HepG2 (cell line): ENCODE measurements around the gene TRPT1. TPM values are rescaled to one million over a fixed set of nuclear protein-coding genes. Genes with fewer than 3 reads are reported as not detected.

Experiments used
- ARNT2 ChIP-seq: sonication (generic); formaldehyde crosslinking; IDR thresholded peaks from 2 replicates; pipeline ENCODE4 v1.8.0; 2022; ENCODE audit warnings: mild to moderate bottlenecking, low read depth, missing genetic modification reagents, moderate library complexity
- BHLHE40 ChIP-seq: IDR thresholded peaks from 2 replicates; pipeline ENCODE4 v1.6.1; 2011; ENCODE audit warnings: low read length, improper control_type of control experiment
- CAMTA2 ChIP-seq: sonication (generic); formaldehyde crosslinking; IDR thresholded peaks from 2 replicates; pipeline ENCODE4 v1.4.0; 2020; ENCODE audit warnings: mild to moderate bottlenecking, missing genetic modification reagents, borderline replicate concordance
- CCAR2 ChIP-seq: fragments of 200-400 bp; formaldehyde crosslinking; optimal IDR thresholded peaks from 2 replicates; pipeline ENCODE3; 2018; ENCODE audit warnings: low read depth, mild to moderate bottlenecking, low read length, moderate library complexity
- HNRNPK ChIP-seq: fragments of 200-400 bp; formaldehyde crosslinking; IDR thresholded peaks from 2 replicates; pipeline ENCODE4 v1.6.1; 2018; ENCODE audit warnings: low read length, low read depth, moderate library complexity, mild to moderate bottlenecking; ENCODE audit not compliant: poor library complexity, severe bottlenecking
- NFE2 ChIP-seq: sonication (generic); formaldehyde crosslinking; IDR thresholded peaks from 2 replicates; pipeline ENCODE4 v1.4.0; 2020; ENCODE audit warnings: missing genetic modification reagents
- NR2F6 ChIP-seq, 2 experiments: IDR thresholded peaks; 2 replicates each; pipeline ENCODE4 v1.6.1; 2016; ENCODE audit warnings: antibody characterized with exemption in 1 of 2, mild to moderate bottlenecking in 1 of 2
- PHF21A ChIP-seq: sonication (generic); formaldehyde crosslinking; IDR thresholded peaks from 2 replicates; pipeline ENCODE4 v1.5.0; 2020; ENCODE audit warnings: mild to moderate bottlenecking, missing genetic modification reagents
- ZNF556 ChIP-seq: sonication (generic); formaldehyde crosslinking; IDR thresholded peaks from 2 replicates; pipeline ENCODE4 v1.4.0; 2020; ENCODE audit warnings: mild to moderate bottlenecking, missing genetic modification reagents, borderline replicate concordance
- ZNF563 ChIP-seq: sonication (generic); formaldehyde crosslinking; IDR thresholded peaks from 2 replicates; pipeline ENCODE4 v1.8.0; 2022; ENCODE audit warnings: mild to moderate bottlenecking, moderate library complexity, missing genetic modification reagents
- ZNF713 ChIP-seq: sonication (generic); formaldehyde crosslinking; IDR thresholded peaks from 2 replicates; pipeline ENCODE4 v1.4.0; 2020; ENCODE audit warnings: mild to moderate bottlenecking, missing genetic modification reagents
- polyA plus RNA-seq, 8 experiments: library from polyadenylated mRNA; depleted of rRNA in 3 of 8; stranded (reverse) in 7 of 8; unstranded in 1 of 8; fragments of >200 nt; fragmentation: Illumina TruSeq in 4 of 8; extraction: Trizol in 4 of 8; gene quantifications; 2 replicates each; pipeline versions ENCODE4 v1.2.1 to v1.2.3, GENCODE V29; 2011 to 2016; ENCODE audit warnings: low read depth in 4 of 8, missing spikeins in 1 of 8, mixed read lengths in 1 of 8; ENCODE audit not compliant: insufficient read depth in 1 of 8
- total RNA-seq, 5 experiments: library from RNA; depleted of rRNA; stranded (reverse); fragments of >200 nt; fragmentation: Illumina TruSeq; extraction: Trizol; gene quantifications; 2 replicates each; pipeline ENCODE4 v1.2.3, GENCODE V29; 2016; ENCODE audit warnings: low read depth in 1 of 5
- TF ChIP-seq, protein P1 (sequence below), 2 experiments: sonication (generic) in 1 of 2; formaldehyde crosslinking in 1 of 2; IDR thresholded peaks; 2 replicates each; pipeline versions ENCODE4 v1.4.0 to v1.6.1; 2018 to 2020; ENCODE audit warnings: missing genetic modification reagents in 2 of 2, borderline replicate concordance in 1 of 2, low read depth in 1 of 2, mild to moderate bottlenecking in 1 of 2, missing biosample characterization in 1 of 2
- TF ChIP-seq, protein P2 (sequence below): sonication (generic); formaldehyde crosslinking; IDR thresholded peaks from 2 replicates; pipeline ENCODE4 v1.5.1; 2020; ENCODE audit warnings: mild to moderate bottlenecking, moderate library complexity, missing genetic modification reagents
- TF ChIP-seq, protein P3 (sequence below): sonication (generic); formaldehyde crosslinking; IDR thresholded peaks from 2 replicates; pipeline ENCODE4 v1.4.0; 2020; ENCODE audit warnings: mild to moderate bottlenecking, missing genetic modification reagents
- TF ChIP-seq, protein P4 (sequence below): sonication (generic); formaldehyde crosslinking; IDR thresholded peaks from 2 replicates; pipeline ENCODE4 v1.4.0; 2020; ENCODE audit warnings: mild to moderate bottlenecking, missing genetic modification reagents, borderline replicate concordance

The TRPT1 gene
- total and polyA plus RNA-seq, 2 of the 13 experiments (the other 11 are each of a cell fraction or from before 2014, with no cell fraction given), result 24.8 to 40.7 TPM

DNA sequence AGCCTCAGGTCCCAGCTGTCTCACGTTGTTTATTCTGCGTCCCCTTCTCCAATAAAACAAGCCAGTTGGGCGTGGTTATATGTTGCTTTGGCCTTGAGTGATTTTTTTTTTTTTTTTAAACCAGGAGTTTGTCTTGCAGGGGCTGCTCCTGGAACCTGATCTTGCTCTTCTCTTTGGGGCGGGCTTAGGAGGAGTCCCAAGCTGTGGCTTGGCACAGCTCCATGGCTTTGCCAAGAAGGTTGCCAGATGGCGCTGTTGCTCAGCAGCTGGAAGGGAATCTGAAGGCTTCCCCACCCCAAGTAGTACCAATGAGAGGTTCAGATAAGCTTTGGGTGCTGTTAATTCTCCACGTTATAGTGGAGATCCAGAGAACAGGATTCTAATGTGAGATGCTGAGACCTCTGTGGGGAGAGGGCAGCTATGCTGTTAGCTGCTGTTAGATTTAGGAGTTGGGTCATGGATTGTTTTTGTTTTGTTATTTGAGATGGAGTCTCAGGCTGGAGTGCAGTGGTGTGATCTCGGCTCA lies 21.5 kb downstream of the TRPT1 start (continued):
- TF ChIP-seq ARNT2 (CRISPR knock-in tag), result no peak
- TF ChIP-seq HNRNPK, result no peak
- no peak for TF ChIP-seq NR2F6 (IDR thresholded peaks at IDR 0.05)
- TF ChIP-seq NR2F6 (CRISPR knock-in tag; IDR thresholded peaks at IDR 0.05), result no peak
- TF ChIP-seq, protein P1, sequence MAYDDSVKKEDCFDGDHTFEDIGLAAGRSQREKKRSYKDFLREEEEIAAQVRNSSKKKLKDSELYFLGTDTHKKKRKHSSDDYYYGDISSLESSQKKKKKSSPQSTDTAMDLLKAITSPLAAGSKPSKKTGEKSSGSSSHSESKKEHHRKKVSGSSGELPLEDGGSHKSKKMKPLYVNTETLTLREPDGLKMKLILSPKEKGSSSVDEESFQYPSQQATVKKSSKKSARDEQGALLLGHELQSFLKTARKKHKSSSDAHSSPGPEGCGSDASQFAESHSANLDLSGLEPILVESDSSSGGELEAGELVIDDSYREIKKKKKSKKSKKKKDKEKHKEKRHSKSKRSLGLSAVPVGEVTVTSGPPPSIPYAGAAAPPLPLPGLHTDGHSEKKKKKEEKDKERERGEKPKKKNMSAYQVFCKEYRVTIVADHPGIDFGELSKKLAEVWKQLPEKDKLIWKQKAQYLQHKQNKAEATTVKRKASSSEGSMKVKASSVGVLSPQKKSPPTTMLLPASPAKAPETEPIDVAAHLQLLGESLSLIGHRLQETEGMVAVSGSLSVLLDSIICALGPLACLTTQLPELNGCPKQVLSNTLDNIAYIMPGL (CRISPR knock-in tag; IDR thresholded peaks at IDR 0.05; ENCODE audit: borderline replicate concordance in 1 of 2, low read depth in 1 of 2), result peak in 1 of 2 experiments; percentile 66; a peak in 1 of 4 replicates
- TF ChIP-seq, protein P2, sequence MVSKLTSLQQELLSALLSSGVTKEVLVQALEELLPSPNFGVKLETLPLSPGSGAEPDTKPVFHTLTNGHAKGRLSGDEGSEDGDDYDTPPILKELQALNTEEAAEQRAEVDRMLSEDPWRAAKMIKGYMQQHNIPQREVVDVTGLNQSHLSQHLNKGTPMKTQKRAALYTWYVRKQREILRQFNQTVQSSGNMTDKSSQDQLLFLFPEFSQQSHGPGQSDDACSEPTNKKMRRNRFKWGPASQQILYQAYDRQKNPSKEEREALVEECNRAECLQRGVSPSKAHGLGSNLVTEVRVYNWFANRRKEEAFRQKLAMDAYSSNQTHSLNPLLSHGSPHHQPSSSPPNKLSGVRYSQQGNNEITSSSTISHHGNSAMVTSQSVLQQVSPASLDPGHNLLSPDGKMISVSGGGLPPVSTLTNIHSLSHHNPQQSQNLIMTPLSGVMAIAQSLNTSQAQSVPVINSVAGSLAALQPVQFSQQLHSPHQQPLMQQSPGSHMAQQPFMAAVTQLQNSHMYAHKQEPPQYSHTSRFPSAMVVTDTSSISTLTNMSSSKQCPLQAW, result peak; percentile 24; the same call in 1 of the 2 replicates
- TF ChIP-seq CAMTA2 (CRISPR knock-in tag), result no peak
- no peak for TF ChIP-seq PHF21A (CRISPR knock-in tag)
- no peak for TF ChIP-seq CCAR2
- TF ChIP-seq ZNF713, result no peak
- TF ChIP-seq, protein P3, sequence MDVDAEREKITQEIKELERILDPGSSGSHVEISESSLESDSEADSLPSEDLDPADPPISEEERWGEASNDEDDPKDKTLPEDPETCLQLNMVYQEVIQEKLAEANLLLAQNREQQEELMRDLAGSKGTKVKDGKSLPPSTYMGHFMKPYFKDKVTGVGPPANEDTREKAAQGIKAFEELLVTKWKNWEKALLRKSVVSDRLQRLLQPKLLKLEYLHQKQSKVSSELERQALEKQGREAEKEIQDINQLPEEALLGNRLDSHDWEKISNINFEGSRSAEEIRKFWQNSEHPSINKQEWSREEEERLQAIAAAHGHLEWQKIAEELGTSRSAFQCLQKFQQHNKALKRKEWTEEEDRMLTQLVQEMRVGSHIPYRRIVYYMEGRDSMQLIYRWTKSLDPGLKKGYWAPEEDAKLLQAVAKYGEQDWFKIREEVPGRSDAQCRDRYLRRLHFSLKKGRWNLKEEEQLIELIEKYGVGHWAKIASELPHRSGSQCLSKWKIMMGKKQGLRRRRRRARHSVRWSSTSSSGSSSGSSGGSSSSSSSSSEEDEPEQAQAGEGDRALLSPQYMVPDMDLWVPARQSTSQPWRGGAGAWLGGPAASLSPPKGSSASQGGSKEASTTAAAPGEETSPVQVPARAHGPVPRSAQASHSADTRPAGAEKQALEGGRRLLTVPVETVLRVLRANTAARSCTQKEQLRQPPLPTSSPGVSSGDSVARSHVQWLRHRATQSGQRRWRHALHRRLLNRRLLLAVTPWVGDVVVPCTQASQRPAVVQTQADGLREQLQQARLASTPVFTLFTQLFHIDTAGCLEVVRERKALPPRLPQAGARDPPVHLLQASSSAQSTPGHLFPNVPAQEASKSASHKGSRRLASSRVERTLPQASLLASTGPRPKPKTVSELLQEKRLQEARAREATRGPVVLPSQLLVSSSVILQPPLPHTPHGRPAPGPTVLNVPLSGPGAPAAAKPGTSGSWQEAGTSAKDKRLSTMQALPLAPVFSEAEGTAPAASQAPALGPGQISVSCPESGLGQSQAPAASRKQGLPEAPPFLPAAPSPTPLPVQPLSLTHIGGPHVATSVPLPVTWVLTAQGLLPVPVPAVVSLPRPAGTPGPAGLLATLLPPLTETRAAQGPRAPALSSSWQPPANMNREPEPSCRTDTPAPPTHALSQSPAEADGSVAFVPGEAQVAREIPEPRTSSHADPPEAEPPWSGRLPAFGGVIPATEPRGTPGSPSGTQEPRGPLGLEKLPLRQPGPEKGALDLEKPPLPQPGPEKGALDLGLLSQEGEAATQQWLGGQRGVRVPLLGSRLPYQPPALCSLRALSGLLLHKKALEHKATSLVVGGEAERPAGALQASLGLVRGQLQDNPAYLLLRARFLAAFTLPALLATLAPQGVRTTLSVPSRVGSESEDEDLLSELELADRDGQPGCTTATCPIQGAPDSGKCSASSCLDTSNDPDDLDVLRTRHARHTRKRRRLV (CRISPR knock-in tag), result no peak
- TF ChIP-seq BHLHE40, result no peak
- no peak for TF ChIP-seq NFE2
- TF ChIP-seq ZNF563 (CRISPR knock-in tag), result no peak
- TF ChIP-seq, protein P4, sequence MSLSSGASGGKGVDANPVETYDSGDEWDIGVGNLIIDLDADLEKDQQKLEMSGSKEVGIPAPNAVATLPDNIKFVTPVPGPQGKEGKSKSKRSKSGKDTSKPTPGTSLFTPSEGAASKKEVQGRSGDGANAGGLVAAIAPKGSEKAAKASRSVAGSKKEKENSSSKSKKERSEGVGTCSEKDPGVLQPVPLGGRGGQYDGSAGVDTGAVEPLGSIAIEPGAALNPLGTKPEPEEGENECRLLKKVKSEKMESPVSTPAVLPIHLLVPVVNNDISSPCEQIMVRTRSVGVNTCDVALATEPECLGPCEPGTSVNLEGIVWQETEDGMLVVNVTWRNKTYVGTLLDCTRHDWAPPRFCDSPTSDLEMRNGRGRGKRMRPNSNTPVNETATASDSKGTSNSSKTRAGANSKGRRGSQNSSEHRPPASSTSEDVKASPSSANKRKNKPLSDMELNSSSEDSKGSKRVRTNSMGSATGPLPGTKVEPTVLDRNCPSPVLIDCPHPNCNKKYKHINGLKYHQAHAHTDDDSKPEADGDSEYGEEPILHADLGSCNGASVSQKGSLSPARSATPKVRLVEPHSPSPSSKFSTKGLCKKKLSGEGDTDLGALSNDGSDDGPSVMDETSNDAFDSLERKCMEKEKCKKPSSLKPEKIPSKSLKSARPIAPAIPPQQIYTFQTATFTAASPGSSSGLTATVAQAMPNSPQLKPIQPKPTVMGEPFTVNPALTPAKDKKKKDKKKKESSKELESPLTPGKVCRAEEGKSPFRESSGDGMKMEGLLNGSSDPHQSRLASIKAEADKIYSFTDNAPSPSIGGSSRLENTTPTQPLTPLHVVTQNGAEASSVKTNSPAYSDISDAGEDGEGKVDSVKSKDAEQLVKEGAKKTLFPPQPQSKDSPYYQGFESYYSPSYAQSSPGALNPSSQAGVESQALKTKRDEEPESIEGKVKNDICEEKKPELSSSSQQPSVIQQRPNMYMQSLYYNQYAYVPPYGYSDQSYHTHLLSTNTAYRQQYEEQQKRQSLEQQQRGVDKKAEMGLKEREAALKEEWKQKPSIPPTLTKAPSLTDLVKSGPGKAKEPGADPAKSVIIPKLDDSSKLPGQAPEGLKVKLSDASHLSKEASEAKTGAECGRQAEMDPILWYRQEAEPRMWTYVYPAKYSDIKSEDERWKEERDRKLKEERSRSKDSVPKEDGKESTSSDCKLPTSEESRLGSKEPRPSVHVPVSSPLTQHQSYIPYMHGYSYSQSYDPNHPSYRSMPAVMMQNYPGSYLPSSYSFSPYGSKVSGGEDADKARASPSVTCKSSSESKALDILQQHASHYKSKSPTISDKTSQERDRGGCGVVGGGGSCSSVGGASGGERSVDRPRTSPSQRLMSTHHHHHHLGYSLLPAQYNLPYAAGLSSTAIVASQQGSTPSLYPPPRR, result no peak
- TF ChIP-seq ZNF556 (CRISPR knock-in tag), result no peak
